PC-3 (cell line): Measurements from ENCODE around the gene KCNC1. TPM values are rescaled to one million over a fixed set of nuclear protein-coding genes. Genes with fewer than 3 reads are reported as not detected.

Experiments
- ATAC-seq: fragments of 200-7000 bp; cut with Tn5 transposase; 2 replicates; pipeline ENCODE4 v1.9.1; 2020; ENCODE audit warnings: mild to moderate bottlenecking, moderate library complexity
- BruUV-seq: library from RNA; stranded (reverse); fragments of 400-500 nt; replicated peaks from 2 replicates; lab custom pipeline; 2021; lab: Mats Ljungman, UMichigan
- CTCF ChIA-PET: fragments of 300-600 bp; sonication (Branson Sonifier 250); formaldehyde crosslinking; loops from one replicate; lab custom pipeline; 2022; ENCODE audit warnings: antibody characterized with exemption; lab: Charles Lee
- POLR2A ChIA-PET: fragments of 300-600 bp; sonication (Branson Sonifier 250); formaldehyde crosslinking; loops from one replicate; lab custom pipeline; 2022; ENCODE audit warnings: antibody characterized with exemption; ENCODE audit not compliant: unreplicated experiment; lab: Charles Lee
- DNase-seq: peaks from one replicate; pipeline ENCODE4 v3.0.0-alpha.2; 2015
- H2AFZ ChIP-seq: fragments of 300-600 bp; sonication (generic); 2 replicates; pipeline ENCODE4 v1.6.0; 2016; ENCODE audit warnings: antibody characterized with exemption, low read length
- H3F3A ChIP-seq: fragments of 300-600 bp; sonication (generic); one replicate; pipeline ENCODE4 v1.6.0; 2017; ENCODE audit warnings: antibody characterized with exemption, low read length, control low read depth, mild to moderate bottlenecking; ENCODE audit not compliant: unreplicated experiment
- H3K27ac ChIP-seq: fragments of 300-600 bp; sonication (generic); 2 replicates; pipeline ENCODE4 v1.5.1; 2016; ENCODE audit warnings: mild to moderate bottlenecking, low read length
- H3K27me3 ChIP-seq: fragments of 300-600 bp; sonication (generic); 2 replicates; pipeline ENCODE4 v1.6.1; 2016; ENCODE audit warnings: low read length, mixed read lengths
- H3K36me3 ChIP-seq: fragments of 300-600 bp; sonication (generic); 2 replicates; pipeline ENCODE4 v1.6.1; 2016; ENCODE audit warnings: low read depth, mixed run types, low read length, mixed read lengths
- H3K4me1 ChIP-seq: fragments of 300-600 bp; sonication (generic); 2 replicates; pipeline ENCODE4 v1.5.1; 2016; ENCODE audit warnings: low read length; ENCODE audit not compliant: insufficient read depth
- H3K4me2 ChIP-seq: fragments of 300-600 bp; sonication (generic); 2 replicates; pipeline ENCODE4 v1.6.0; 2016; ENCODE audit warnings: low read length
- H3K4me3 ChIP-seq: fragments of 300-600 bp; sonication (generic); 2 replicates; pipeline ENCODE4 v1.5.1; 2016; ENCODE audit warnings: mild to moderate bottlenecking, low read length, mixed read lengths
- H3K79me2 ChIP-seq: fragments of 300-600 bp; sonication (generic); 2 replicates; pipeline ENCODE4 v1.6.1; 2017; ENCODE audit warnings: low read length, mixed read lengths
- H3K9ac ChIP-seq: fragments of 300-600 bp; sonication (generic); 2 replicates; pipeline ENCODE4 v1.6.0; 2016; ENCODE audit warnings: mild to moderate bottlenecking, low read length
- H3K9me2 ChIP-seq: fragments of 300-600 bp; sonication (generic); replicated peaks from 2 replicates; pipeline ENCODE4 v1.6.1; 2016; ENCODE audit warnings: mixed run types, low read length, mixed read lengths
- H3K9me3 ChIP-seq: fragments of 300-600 bp; sonication (generic); 2 replicates; pipeline ENCODE4 v1.6.1; 2016; ENCODE audit warnings: low read length, mixed read lengths
- H4K20me1 ChIP-seq: fragments of 300-600 bp; sonication (generic); 2 replicates; pipeline ENCODE4 v1.6.1; 2016; ENCODE audit warnings: low read length, mixed read lengths
- EZH2 ChIP-seq: fragments of 300-600 bp; sonication (generic); IDR thresholded peaks from one replicate; pipeline ENCODE4 v1.6.1; 2017; ENCODE audit warnings: antibody characterized with exemption, mild to moderate bottlenecking, low read length; ENCODE audit not compliant: unreplicated experiment
- EZH2phosphoT487 ChIP-seq: fragments of 300-600 bp; sonication (generic); IDR thresholded peaks from 2 replicates; pipeline ENCODE4 v1.6.1; 2018; ENCODE audit warnings: mild to moderate bottlenecking, antibody characterized with exemption, low read length, borderline replicate concordance
- intact Hi-C: fragments of 100-400 bp; cut with micrococcal nuclease; formaldehyde crosslinking; loops from 2 replicates; pipeline ENCODE4 v1.9.0; 2023
- total RNA-seq: library from RNA; depleted of rRNA; stranded (reverse); fragments of >200 nt; gene quantifications from 2 replicates; pipeline ENCODE4 v1.2.3, GENCODE V29; 2014
- TF ChIP-seq, protein P1 (sequence below): fragments of 300-600 bp; sonication (generic); conservative IDR thresholded peaks from 2 replicates; pipeline ENCODE4 v1.5.1; 2017; ENCODE audit warnings: antibody characterized with exemption, low read depth, mild to moderate bottlenecking, low read length

KCNC1 gene
- total RNA-seq, 1 experiment from 2014 or later, result not detected

DNA sequence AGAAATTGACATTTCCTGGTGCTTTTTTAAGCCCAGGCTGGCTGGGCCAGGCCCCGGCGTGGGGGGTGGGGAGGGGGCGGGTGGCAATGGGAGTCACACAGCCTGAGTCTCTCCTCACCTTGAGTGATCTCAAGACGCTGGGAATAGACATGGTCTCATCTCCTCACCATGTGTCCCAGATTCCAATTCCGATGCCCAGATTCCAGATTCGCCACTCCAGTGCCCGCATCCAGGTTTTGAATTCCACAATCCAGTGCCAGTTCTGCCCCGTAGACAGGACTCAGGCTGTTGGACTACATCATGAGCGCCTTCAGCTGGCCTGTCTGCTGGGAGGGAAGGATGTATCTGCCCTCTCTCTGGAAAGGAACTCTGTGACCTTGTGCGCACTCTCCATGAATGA lies 19.1 kb downstream of the KCNC1 start:
- H3K27ac ChIP-seq, result no peak overlapping the region
- no TSS peak for BruUV-seq
- no peak for TF ChIP-seq EZH2phosphoT487
- TF ChIP-seq, protein P1, sequence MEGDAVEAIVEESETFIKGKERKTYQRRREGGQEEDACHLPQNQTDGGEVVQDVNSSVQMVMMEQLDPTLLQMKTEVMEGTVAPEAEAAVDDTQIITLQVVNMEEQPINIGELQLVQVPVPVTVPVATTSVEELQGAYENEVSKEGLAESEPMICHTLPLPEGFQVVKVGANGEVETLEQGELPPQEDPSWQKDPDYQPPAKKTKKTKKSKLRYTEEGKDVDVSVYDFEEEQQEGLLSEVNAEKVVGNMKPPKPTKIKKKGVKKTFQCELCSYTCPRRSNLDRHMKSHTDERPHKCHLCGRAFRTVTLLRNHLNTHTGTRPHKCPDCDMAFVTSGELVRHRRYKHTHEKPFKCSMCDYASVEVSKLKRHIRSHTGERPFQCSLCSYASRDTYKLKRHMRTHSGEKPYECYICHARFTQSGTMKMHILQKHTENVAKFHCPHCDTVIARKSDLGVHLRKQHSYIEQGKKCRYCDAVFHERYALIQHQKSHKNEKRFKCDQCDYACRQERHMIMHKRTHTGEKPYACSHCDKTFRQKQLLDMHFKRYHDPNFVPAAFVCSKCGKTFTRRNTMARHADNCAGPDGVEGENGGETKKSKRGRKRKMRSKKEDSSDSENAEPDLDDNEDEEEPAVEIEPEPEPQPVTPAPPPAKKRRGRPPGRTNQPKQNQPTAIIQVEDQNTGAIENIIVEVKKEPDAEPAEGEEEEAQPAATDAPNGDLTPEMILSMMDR, result no peak
- no peak for TF ChIP-seq EZH2
- peaks cover 22% of the 10 kb centered on the region for H3K27me3 ChIP-seq
- ChIA-PET POLR2A (no interaction called here), CTCF (no interaction called here)
- no peak overlapping the region for H3K9ac ChIP-seq
- no peaks in the 10 kb centered on the region for H3K4me1 ChIP-seq
- intact Hi-C loops, result no loop called here
- H3F3A ChIP-seq, result no peaks in the 10 kb centered on the region
- H3K36me3 ChIP-seq, result no peaks in the 10 kb centered on the region
- H3K9me3 ChIP-seq, result no peaks in the 10 kb centered on the region
- no peak overlapping the region for H2AFZ ChIP-seq
- H3K4me3 ChIP-seq, result no peak overlapping the region
- ATAC-seq (no peak), DNase-seq (no peak)
- no peaks in the 10 kb centered on the region for H3K79me2 ChIP-seq
- no peaks in the 10 kb centered on the region for H3K9me2 ChIP-seq
- no peak overlapping the region for H3K4me2 ChIP-seq
- no peaks in the 10 kb centered on the region for H4K20me1 ChIP-seq

DNA sequence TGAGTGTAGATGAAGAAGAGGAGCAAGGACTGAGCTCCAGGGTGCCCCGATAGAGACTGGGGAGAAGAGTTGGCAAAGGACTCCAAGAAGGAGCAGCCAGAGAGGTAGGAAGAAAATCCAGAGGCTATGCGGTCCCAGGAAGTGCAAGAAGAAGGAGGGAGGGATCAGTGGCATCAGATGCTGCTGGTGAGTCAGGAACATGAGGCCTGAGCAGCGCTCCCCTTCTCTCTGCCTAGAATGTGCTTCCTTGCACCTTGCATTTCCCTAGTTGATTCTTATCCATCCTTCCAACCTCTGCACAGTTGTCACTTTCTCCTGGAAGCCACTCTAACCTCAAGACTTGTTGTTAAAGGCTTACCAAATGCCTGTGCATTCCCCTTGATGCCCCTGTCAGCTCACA lies 21.3 kb downstream of the KCNC1 start:
- Histone ChIP-seq H3K9ac (no peak overlapping the region), H2AFZ (no peak overlapping the region), H4K20me1 (no peaks in the 10 kb centered on the region), H3K36me3 (no peaks in the 10 kb centered on the region), H3K27ac (no peak overlapping the region), H3K4me3 (no peak overlapping the region), H3K9me2 (no peaks in the 10 kb centered on the region), H3F3A (no peaks in the 10 kb centered on the region), H3K4me1 (0 out of 2 replicates have a peak, but pooled peaks cover 3% of the 10 kb centered on the region), H3K9me3 (no peaks in the 10 kb centered on the region), H3K4me2 (no peak overlapping the region), H3K79me2 (no peaks in the 10 kb centered on the region), H3K27me3 (peaks cover 22% of the 10 kb centered on the region)
- CTCF ChIA-PET, result no interaction called here
- intact Hi-C loops, result no loop called here
- no peak for DNase-seq
- TF ChIP-seq EZH2phosphoT487 (no peak), EZH2 (no peak)
- TF ChIP-seq, protein P1, result no peak
- POLR2A ChIA-PET, result no interaction called here
- ATAC-seq, result no peak
- no TSS peak for BruUV-seq
